B cell (primary cell): Measurements from ENCODE around the gene CREB3L1.

ENCODE experiments used
- CTCF ChIP-seq: fragments of 200-600 bp; IDR thresholded peaks from one replicate; pipeline ENCODE4 v1.8.0; 2022; ENCODE audit warnings: antibody characterized with exemption, mild to moderate bottlenecking
- EZH2 ChIP-seq: IDR thresholded peaks from 2 replicates; pipeline ENCODE4 v1.6.1; 2012; ENCODE audit warnings: borderline replicate concordance, low read depth, mild to moderate bottlenecking, moderate library complexity, low read length; ENCODE audit not compliant: insufficient read depth, poor library complexity, severe bottlenecking

- TF ChIP-seq CTCF, result no peak
- no peak for TF ChIP-seq EZH2
These were observed 73.7 kb downstream of the CREB3L1 start for GRCh38 chr11:46351148-46351547.
